ENCODE data around the gene BRF1. TPM values are rescaled to one million over a fixed set of nuclear protein-coding genes. Genes with fewer than 3 reads are reported as not detected.

The BRF1 gene
- total and polyA plus RNA-seq, 9 donors: 20.4 to 47.3 (median 37.1) TPM

- WGBS, 3 donors: 89 to 92% (median 89%) methylated on average over 7 of the region's 7 CpGs
- no peak for TF ChIP-seq CTCF (IDR thresholded peaks at IDR 0.05)
- no peak for TF ChIP-seq EP300 (IDR thresholded peaks at IDR 0.05)
- no peak for TF ChIP-seq POLR2A (IDR thresholded peaks at IDR 0.05)
- Histone ChIP-seq H3K9me3 (no peaks in the 10 kb centered on the region), H3K27me3 (no peaks in the 10 kb centered on the region), H3K27ac (no peak overlapping the region), H3K4me3 (no peak overlapping the region), H3K36me3 (no peaks in the 10 kb centered on the region), H3K4me1 (ENCODE audit: insufficient read depth) (peaks cover 5% of the 10 kb centered on the region)
- intact Hi-C loops (cut with DNase I): no loop called here
- DNase-seq: no peak
These were observed 42.4 kb upstream of the BRF1 start for GRCh38 chr14:105343194-105343593.

- Histone ChIP-seq H3K27ac (no peak overlapping the region), H3K4me3 (no peak overlapping the region), H3K9me3 (no peaks in the 10 kb centered on the region), H3K36me3 (no peaks in the 10 kb centered on the region), H3K4me1 (ENCODE audit: insufficient read depth) (peaks cover 13% of the 10 kb centered on the region), H3K27me3 (no peaks in the 10 kb centered on the region)
- 49 to 61% (median 55%) methylated on average over 20 of the region's 20 CpGs for WGBS, 3 donors
- TF ChIP-seq CTCF (IDR thresholded peaks at IDR 0.05) (no peak), POLR2A (IDR thresholded peaks at IDR 0.05) (no peak), EP300 (IDR thresholded peaks at IDR 0.05) (no peak)
- DNase-seq: no peak
- intact Hi-C loops (cut with DNase I): no loop called here
These were observed 40.3 kb upstream of the BRF1 start for GRCh38 chr14:105340821-105341733.

GRCh38 chr14:105337966-105338741 is 37.4 kb upstream of the BRF1 start:
- Histone ChIP-seq H3K9me3 (no peaks in the 10 kb centered on the region), H3K36me3 (no peaks in the 10 kb centered on the region), H3K27ac (no peak overlapping the region), H3K4me3 (no peak overlapping the region), H3K4me1 (ENCODE audit: insufficient read depth) (peaks cover 14% of the 10 kb centered on the region), H3K27me3 (no peaks in the 10 kb centered on the region)
- DNase-seq: peak in 1 of 5 donors; percentile 62
- TF ChIP-seq CTCF (IDR thresholded peaks at IDR 0.05): no peak
- TF ChIP-seq POLR2A (IDR thresholded peaks at IDR 0.05): no peak
- no peak for TF ChIP-seq EP300 (IDR thresholded peaks at IDR 0.05)
- 35 to 49% (median 42%) methylated on average over 17 to 18 of the region's 18 CpGs for WGBS, 3 donors
- intact Hi-C loops (cut with DNase I): no loop called here

- Histone ChIP-seq H3K4me3 (no peak overlapping the region), H3K27ac (no peak overlapping the region), H3K9me3 (no peaks in the 10 kb centered on the region), H3K36me3 (no peaks in the 10 kb centered on the region), H3K4me1 (ENCODE audit: insufficient read depth) (peaks cover 17% of the 10 kb centered on the region), H3K27me3 (no peaks in the 10 kb centered on the region)
- no peak for DNase-seq
- 80 to 88% (median 80%) methylated on average over 6 of the region's 6 CpGs for WGBS, 3 donors
- intact Hi-C loops (cut with DNase I): no loop called here
- TF ChIP-seq EP300 (IDR thresholded peaks at IDR 0.05): no peak
- TF ChIP-seq CTCF (IDR thresholded peaks at IDR 0.05): no peak
- TF ChIP-seq POLR2A (IDR thresholded peaks at IDR 0.05): no peak
These were observed 36.6 kb upstream of the BRF1 start for GRCh38 chr14:105337433-105337832.

Data from ovary (tissue), 9 donors.